Type B pancreatic cell (in vitro differentiated cells): Measurements from ENCODE around the gene MYBPC1. TPM values are rescaled to one million over a fixed set of nuclear protein-coding genes. Genes with fewer than 3 reads are reported as not detected.

Experiments used
- DNase-seq: peaks from one replicate; pipeline ENCODE4 v3.0.0; 2021; ENCODE audit warnings: mixed read lengths; ENCODE audit not compliant: unreplicated experiment; ENCODE audit errors: extremely low spot score
- H3K27ac Mint-ChIP-seq: 2 replicates; pipeline ENCODE4 v1.8.0; 2021; ENCODE audit warnings: mild to moderate bottlenecking, mixed read lengths
- H3K27me3 Mint-ChIP-seq: 2 replicates; pipeline ENCODE4 v1.8.0; 2021; ENCODE audit warnings: mixed read lengths
- H3K36me3 Mint-ChIP-seq: 2 replicates; pipeline ENCODE4 v1.8.0; 2021; ENCODE audit warnings: mixed read lengths
- H3K4me1 Mint-ChIP-seq: one replicate; pipeline ENCODE4 v1.8.0; 2021; ENCODE audit warnings: mixed read lengths; ENCODE audit not compliant: unreplicated experiment
- H3K4me3 Mint-ChIP-seq: 2 replicates; pipeline ENCODE4 v1.8.0; 2021; ENCODE audit warnings: mild to moderate bottlenecking, mixed read lengths
- H3K9me3 Mint-ChIP-seq: 2 replicates; pipeline ENCODE4 v1.8.0; 2021; ENCODE audit warnings: mixed read lengths
- CTCF ChIP-seq: fragments of 200-600 bp; sonication (generic); conservative IDR thresholded peaks from 2 replicates; pipeline ENCODE4 v1.5.0; 2021; ENCODE audit warnings: antibody characterized with exemption, mild to moderate bottlenecking
- total RNA-seq: library from RNA; stranded (reverse); gene quantifications from 2 replicates; pipeline ENCODE4 v1.2.1, GENCODE V29; 2021; ENCODE audit warnings: low replicate concordance

The MYBPC1 gene
- total RNA-seq, 1 donor from 2014 or later: 18.0 TPM

- H3K9me3 Mint-ChIP-seq: no peaks in the 10 kb centered on the region
- peaks cover 18% of the 10 kb centered on the region for H3K4me1 Mint-ChIP-seq
- peaks cover 14% of the 10 kb centered on the region for H3K36me3 Mint-ChIP-seq
- no peak overlapping the region for H3K27ac Mint-ChIP-seq
- no peak overlapping the region for H3K4me3 Mint-ChIP-seq
- H3K27me3 Mint-ChIP-seq: no peaks in the 10 kb centered on the region
- TF ChIP-seq CTCF: no peak
- DNase-seq: no peak
Measured at GRCh38 chr12:101714877-101715444, 120.2 kb downstream of the MYBPC1 start.

- peaks cover 5% of the 10 kb centered on the region for H3K4me1 Mint-ChIP-seq
- H3K4me3 Mint-ChIP-seq: no peak overlapping the region
- no peaks in the 10 kb centered on the region for H3K9me3 Mint-ChIP-seq
- no peak for DNase-seq
- no peak overlapping the region for H3K27ac Mint-ChIP-seq
- peaks cover 5% of the 10 kb centered on the region for H3K36me3 Mint-ChIP-seq
- no peak for TF ChIP-seq CTCF
- no peaks in the 10 kb centered on the region for H3K27me3 Mint-ChIP-seq
Measured at GRCh38 chr12:101719566-101719965, 124.8 kb downstream of the MYBPC1 start.

GRCh38 chr12:101720118-101720517 is 125.3 kb downstream of the MYBPC1 start:
- peaks cover 3% of the 10 kb centered on the region for H3K4me1 Mint-ChIP-seq
- no peak for DNase-seq
- no peak overlapping the region for H3K27ac Mint-ChIP-seq
- no peaks in the 10 kb centered on the region for H3K27me3 Mint-ChIP-seq
- H3K36me3 Mint-ChIP-seq: peaks cover 5% of the 10 kb centered on the region
- no peak for TF ChIP-seq CTCF
- no peak overlapping the region for H3K4me3 Mint-ChIP-seq
- H3K9me3 Mint-ChIP-seq: no peaks in the 10 kb centered on the region

GRCh38 chr12:101722392-101722791 is 127.6 kb downstream of the MYBPC1 start:
- DNase-seq: no peak
- H3K36me3 Mint-ChIP-seq: peaks cover 11% of the 10 kb centered on the region
- no peaks in the 10 kb centered on the region for H3K9me3 Mint-ChIP-seq
- H3K27me3 Mint-ChIP-seq: no peaks in the 10 kb centered on the region
- no peak overlapping the region for H3K27ac Mint-ChIP-seq
- no peak overlapping the region for H3K4me3 Mint-ChIP-seq
- TF ChIP-seq CTCF: no peak
- no peaks in the 10 kb centered on the region for H3K4me1 Mint-ChIP-seq

- no peak for DNase-seq
- no peaks in the 10 kb centered on the region for H3K4me1 Mint-ChIP-seq
- peaks cover 17% of the 10 kb centered on the region for H3K36me3 Mint-ChIP-seq
- no peaks in the 10 kb centered on the region for H3K9me3 Mint-ChIP-seq
- no peak overlapping the region for H3K4me3 Mint-ChIP-seq
- no peaks in the 10 kb centered on the region for H3K27me3 Mint-ChIP-seq
- no peak overlapping the region for H3K27ac Mint-ChIP-seq
- TF ChIP-seq CTCF: no peak
Measured at GRCh38 chr12:101727098-101727497, 132.3 kb downstream of the MYBPC1 start.

- Mint-ChIP-seq H3K27ac (no peak overlapping the region), H3K27me3 (no peaks in the 10 kb centered on the region), H3K9me3 (no peaks in the 10 kb centered on the region), H3K36me3 (peaks cover 24% of the 10 kb centered on the region), H3K4me1 (no peaks in the 10 kb centered on the region), H3K4me3 (no peak overlapping the region)
- no peak for DNase-seq
- no peak for TF ChIP-seq CTCF
Measured at GRCh38 chr12:101729842-101730241, 135.1 kb downstream of the MYBPC1 start.
